HepG2 (cell line): ENCODE measurements around the gene NPDC1. TPM values are rescaled to one million over a fixed set of nuclear protein-coding genes. Genes with fewer than 3 reads are reported as not detected.
A peak's percentile ranks its signal among the peaks of the same experiment; 100 is the strongest.

ENCODE experiments used
- CBX2 ChIP-seq, 2 experiments: fragments of 200-600 bp in 1 of 2; sonication (generic); formaldehyde crosslinking in 1 of 2; IDR thresholded peaks; 2 replicates each; pipeline versions ENCODE4 v1.7.0 to v1.8.1; 2018 to 2022; ENCODE audit warnings: low read depth in 2 of 2, low read length in 1 of 2, mild to moderate bottlenecking in 1 of 2, missing genetic modification reagents in 1 of 2
- CCDC6 ChIP-seq: sonication (generic); formaldehyde crosslinking; IDR thresholded peaks from 2 replicates; pipeline ENCODE4 v1.8.1; 2022; ENCODE audit warnings: mild to moderate bottlenecking, missing genetic modification reagents, moderate library complexity
- GABPB1 ChIP-seq: IDR thresholded peaks from 2 replicates; pipeline ENCODE4 v1.6.1; 2016; ENCODE audit warnings: mild to moderate bottlenecking, missing genetic modification reagents, moderate library complexity, missing compliant biosample characterization
- GATAD2A ChIP-seq: IDR thresholded peaks from 2 replicates; pipeline ENCODE4 v1.6.1; 2016
- HES4 ChIP-seq: sonication (generic); formaldehyde crosslinking; IDR thresholded peaks from 2 replicates; pipeline ENCODE4 v1.9.0; 2021; ENCODE audit warnings: mild to moderate bottlenecking, missing genetic modification reagents, borderline replicate concordance
- HIVEP1 ChIP-seq: sonication (generic); formaldehyde crosslinking; IDR thresholded peaks from 2 replicates; pipeline ENCODE4 v1.4.0; 2020; ENCODE audit warnings: mild to moderate bottlenecking, missing genetic modification reagents
- MIER3 ChIP-seq: IDR thresholded peaks from 2 replicates; pipeline ENCODE4 v1.6.1; 2016; ENCODE audit warnings: missing compliant biosample characterization, borderline replicate concordance
- MIXL1 ChIP-seq: IDR thresholded peaks from 2 replicates; pipeline ENCODE4 v1.6.1; 2016
- MXI1 ChIP-seq: IDR thresholded peaks from 3 replicates; pipeline ENCODE4 v1.6.1; 2012; ENCODE audit warnings: low read depth, low read length, inconsistent platforms, borderline replicate concordance
- RAD21 ChIP-seq: fragments of 450-650 bp; formaldehyde crosslinking; IDR thresholded peaks from 2 replicates; pipeline ENCODE4 v1.5.0; 2020; ENCODE audit warnings: mild to moderate bottlenecking
- SALL1 ChIP-seq: sonication (generic); formaldehyde crosslinking; IDR thresholded peaks from 2 replicates; pipeline ENCODE4 v1.8.0; 2022; ENCODE audit warnings: mild to moderate bottlenecking, missing genetic modification reagents
- SP4 ChIP-seq: sonication (generic); formaldehyde crosslinking; IDR thresholded peaks from 2 replicates; pipeline ENCODE4 v1.8.1; 2023; ENCODE audit warnings: mild to moderate bottlenecking, missing genetic modification reagents
- SPEN ChIP-seq: sonication (generic); formaldehyde crosslinking; IDR thresholded peaks from 2 replicates; pipeline ENCODE4 v1.5.1; 2020; ENCODE audit warnings: low read depth, mild to moderate bottlenecking, missing genetic modification reagents
- SUZ12 ChIP-seq: fragments of 150-350 bp; IDR thresholded peaks from 2 replicates; pipeline ENCODE4 v1.6.1; 2014; ENCODE audit warnings: low read depth, low read length
- ZFP82 ChIP-seq: sonication (generic); formaldehyde crosslinking; IDR thresholded peaks from 2 replicates; pipeline ENCODE4 v1.5.1; 2020; ENCODE audit warnings: mild to moderate bottlenecking, missing genetic modification reagents, borderline replicate concordance
- ZNF10 ChIP-seq: sonication (generic); formaldehyde crosslinking; IDR thresholded peaks from 2 replicates; pipeline ENCODE4 v1.4.0; 2020; ENCODE audit warnings: mild to moderate bottlenecking, low read depth, missing genetic modification reagents, borderline replicate concordance
- ZNF143 ChIP-seq: sonication (generic); formaldehyde crosslinking; IDR thresholded peaks from 2 replicates; pipeline ENCODE4 v1.4.0; 2020; ENCODE audit warnings: missing genetic modification reagents
- ZNF253 ChIP-seq: sonication (generic); formaldehyde crosslinking; IDR thresholded peaks from 2 replicates; pipeline ENCODE4 v1.8.0; 2022; ENCODE audit warnings: mild to moderate bottlenecking, missing genetic modification reagents, borderline replicate concordance
- ZNF501 ChIP-seq: sonication (generic); formaldehyde crosslinking; IDR thresholded peaks from 2 replicates; pipeline ENCODE4 v1.5.1; 2020; ENCODE audit warnings: mild to moderate bottlenecking, moderate library complexity, missing genetic modification reagents
- ZNF850 ChIP-seq: sonication (generic); formaldehyde crosslinking; conservative IDR thresholded peaks from 2 replicates; pipeline ENCODE4 v1.9.0; 2021; ENCODE audit warnings: mild to moderate bottlenecking, missing genetic modification reagents
- ZSCAN20 ChIP-seq: sonication (generic); formaldehyde crosslinking; IDR thresholded peaks from 2 replicates; pipeline ENCODE4 v1.4.0; 2020; ENCODE audit warnings: missing genetic modification reagents, mild to moderate bottlenecking, borderline replicate concordance
- ZSCAN29 ChIP-seq: sonication (generic); formaldehyde crosslinking; conservative IDR thresholded peaks from 2 replicates; pipeline ENCODE4 v1.4.0; 2020; ENCODE audit warnings: mild to moderate bottlenecking, missing genetic modification reagents
- polyA plus RNA-seq, 8 experiments: library from polyadenylated mRNA; depleted of rRNA in 3 of 8; stranded (reverse) in 7 of 8; unstranded in 1 of 8; fragments of >200 nt; fragmentation: Illumina TruSeq in 4 of 8; extraction: Trizol in 4 of 8; gene quantifications; 2 replicates each; pipeline versions ENCODE4 v1.2.1 to v1.2.3, GENCODE V29; 2011 to 2016; ENCODE audit warnings: low read depth in 4 of 8, missing spikeins in 1 of 8, mixed read lengths in 1 of 8; ENCODE audit not compliant: insufficient read depth in 1 of 8
- total RNA-seq, 5 experiments: library from RNA; depleted of rRNA; stranded (reverse); fragments of >200 nt; fragmentation: Illumina TruSeq; extraction: Trizol; gene quantifications; 2 replicates each; pipeline ENCODE4 v1.2.3, GENCODE V29; 2016; ENCODE audit warnings: low read depth in 1 of 5
- TF ChIP-seq, protein P1 (sequence below): sonication (generic); formaldehyde crosslinking; IDR thresholded peaks from 2 replicates; pipeline ENCODE4 v1.4.0; 2020; ENCODE audit warnings: missing genetic modification reagents
- TF ChIP-seq, protein P2 (sequence below): sonication (generic); formaldehyde crosslinking; IDR thresholded peaks from 2 replicates; pipeline ENCODE4 v1.4.0; 2020; ENCODE audit warnings: missing genetic modification reagents
- TF ChIP-seq, protein P3 (sequence below): sonication (generic); IDR thresholded peaks from 2 replicates; pipeline ENCODE4 v1.6.1; 2016; ENCODE audit warnings: low read depth, borderline replicate concordance

NPDC1 gene
- total and polyA plus RNA-seq, 2 of the 13 experiments (the other 11 are each of a cell fraction or from before 2014, with no cell fraction given), result 0.84 to 5.4 TPM

DNA sequence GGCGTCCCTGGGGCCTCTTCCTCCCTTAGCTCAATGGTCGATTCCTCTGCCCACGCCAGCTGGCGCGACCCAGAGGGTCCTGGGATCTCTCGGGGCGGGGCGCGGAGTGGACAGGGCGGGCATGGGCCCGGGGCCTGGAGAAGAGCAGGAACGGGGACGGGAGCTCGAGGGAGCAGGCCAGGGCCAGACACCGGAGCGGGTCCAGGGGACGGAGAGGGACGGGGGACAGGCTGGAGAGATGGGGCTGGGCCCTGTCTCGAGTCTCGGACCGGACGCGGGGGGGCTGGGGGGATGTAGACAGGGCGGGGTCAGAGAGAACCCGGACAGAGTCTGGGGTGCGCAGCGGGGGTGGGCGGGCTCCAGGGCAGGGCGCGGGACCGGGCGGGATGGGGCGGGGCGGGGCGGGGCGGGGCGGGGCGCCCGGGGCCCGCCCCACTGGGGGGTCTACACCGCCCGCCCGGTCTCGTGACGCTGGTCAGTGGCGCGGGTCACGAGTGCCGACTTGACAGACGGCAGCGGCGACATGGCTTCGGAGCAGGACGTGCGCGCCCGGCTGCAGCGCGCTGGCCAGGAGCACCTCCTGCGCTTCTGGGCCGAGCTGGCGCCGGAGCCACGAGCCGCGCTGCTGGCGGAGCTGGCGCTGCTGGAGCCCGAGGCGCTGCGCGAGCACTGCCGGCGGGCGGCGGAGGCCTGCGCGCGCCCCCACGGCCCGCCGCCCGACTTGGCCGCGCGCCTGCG lies 31.2 kb upstream of the NPDC1 start, which contains the start of gene UAP1L1 (continued):
- TF ChIP-seq, protein P1, sequence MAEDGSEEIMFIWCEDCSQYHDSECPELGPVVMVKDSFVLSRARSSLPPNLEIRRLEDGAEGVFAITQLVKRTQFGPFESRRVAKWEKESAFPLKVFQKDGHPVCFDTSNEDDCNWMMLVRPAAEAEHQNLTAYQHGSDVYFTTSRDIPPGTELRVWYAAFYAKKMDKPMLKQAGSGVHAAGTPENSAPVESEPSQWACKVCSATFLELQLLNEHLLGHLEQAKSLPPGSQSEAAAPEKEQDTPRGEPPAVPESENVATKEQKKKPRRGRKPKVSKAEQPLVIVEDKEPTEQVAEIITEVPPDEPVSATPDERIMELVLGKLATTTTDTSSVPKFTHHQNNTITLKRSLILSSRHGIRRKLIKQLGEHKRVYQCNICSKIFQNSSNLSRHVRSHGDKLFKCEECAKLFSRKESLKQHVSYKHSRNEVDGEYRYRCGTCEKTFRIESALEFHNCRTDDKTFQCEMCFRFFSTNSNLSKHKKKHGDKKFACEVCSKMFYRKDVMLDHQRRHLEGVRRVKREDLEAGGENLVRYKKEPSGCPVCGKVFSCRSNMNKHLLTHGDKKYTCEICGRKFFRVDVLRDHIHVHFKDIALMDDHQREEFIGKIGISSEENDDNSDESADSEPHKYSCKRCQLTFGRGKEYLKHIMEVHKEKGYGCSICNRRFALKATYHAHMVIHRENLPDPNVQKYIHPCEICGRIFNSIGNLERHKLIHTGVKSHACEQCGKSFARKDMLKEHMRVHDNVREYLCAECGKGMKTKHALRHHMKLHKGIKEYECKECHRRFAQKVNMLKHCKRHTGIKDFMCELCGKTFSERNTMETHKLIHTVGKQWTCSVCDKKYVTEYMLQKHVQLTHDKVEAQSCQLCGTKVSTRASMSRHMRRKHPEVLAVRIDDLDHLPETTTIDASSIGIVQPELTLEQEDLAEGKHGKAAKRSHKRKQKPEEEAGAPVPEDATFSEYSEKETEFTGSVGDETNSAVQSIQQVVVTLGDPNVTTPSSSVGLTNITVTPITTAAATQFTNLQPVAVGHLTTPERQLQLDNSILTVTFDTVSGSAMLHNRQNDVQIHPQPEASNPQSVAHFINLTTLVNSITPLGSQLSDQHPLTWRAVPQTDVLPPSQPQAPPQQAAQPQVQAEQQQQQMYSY (CRISPR knock-in tag), result peak; percentile 63; the same call in 1 of the 2 replicates
- no peak for TF ChIP-seq ZSCAN29 (CRISPR knock-in tag)
- no peak for TF ChIP-seq CCDC6 (CRISPR knock-in tag)
- no peak for TF ChIP-seq MIER3
- TF ChIP-seq HES4 (CRISPR knock-in tag), result peak; percentile 41; the same call in 1 of the 2 replicates
- TF ChIP-seq, protein P2, sequence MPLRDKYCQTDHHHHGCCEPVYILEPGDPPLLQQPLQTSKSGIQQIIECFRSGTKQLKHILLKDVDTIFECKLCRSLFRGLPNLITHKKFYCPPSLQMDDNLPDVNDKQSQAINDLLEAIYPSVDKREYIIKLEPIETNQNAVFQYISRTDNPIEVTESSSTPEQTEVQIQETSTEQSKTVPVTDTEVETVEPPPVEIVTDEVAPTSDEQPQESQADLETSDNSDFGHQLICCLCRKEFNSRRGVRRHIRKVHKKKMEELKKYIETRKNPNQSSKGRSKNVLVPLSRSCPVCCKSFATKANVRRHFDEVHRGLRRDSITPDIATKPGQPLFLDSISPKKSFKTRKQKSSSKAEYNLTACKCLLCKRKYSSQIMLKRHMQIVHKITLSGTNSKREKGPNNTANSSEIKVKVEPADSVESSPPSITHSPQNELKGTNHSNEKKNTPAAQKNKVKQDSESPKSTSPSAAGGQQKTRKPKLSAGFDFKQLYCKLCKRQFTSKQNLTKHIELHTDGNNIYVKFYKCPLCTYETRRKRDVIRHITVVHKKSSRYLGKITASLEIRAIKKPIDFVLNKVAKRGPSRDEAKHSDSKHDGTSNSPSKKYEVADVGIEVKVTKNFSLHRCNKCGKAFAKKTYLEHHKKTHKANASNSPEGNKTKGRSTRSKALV, result peak; percentile 74
- no peak for TF ChIP-seq GATAD2A (CRISPR knock-in tag)
- TF ChIP-seq GABPB1 (CRISPR knock-in tag), result peak; percentile 33; the same call in 1 of the 2 replicates
- TF ChIP-seq ZNF501 (CRISPR knock-in tag), result no peak
- peak; percentile 29; the same call in 1 of the 2 replicates for TF ChIP-seq RAD21 (CRISPR knock-in tag)
- TF ChIP-seq ZNF10, result no peak
- TF ChIP-seq, protein P3, sequence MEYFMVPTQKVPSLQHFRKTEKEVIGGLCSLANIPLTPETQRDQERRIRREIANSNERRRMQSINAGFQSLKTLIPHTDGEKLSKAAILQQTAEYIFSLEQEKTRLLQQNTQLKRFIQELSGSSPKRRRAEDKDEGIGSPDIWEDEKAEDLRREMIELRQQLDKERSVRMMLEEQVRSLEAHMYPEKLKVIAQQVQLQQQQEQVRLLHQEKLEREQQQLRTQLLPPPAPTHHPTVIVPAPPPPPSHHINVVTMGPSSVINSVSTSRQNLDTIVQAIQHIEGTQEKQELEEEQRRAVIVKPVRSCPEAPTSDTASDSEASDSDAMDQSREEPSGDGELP, result peak; percentile 27; the same call in 1 of the 2 replicates
- TF ChIP-seq SALL1 (CRISPR knock-in tag), result no peak
- peak; percentile 47; the same call in 1 of the 2 replicates for TF ChIP-seq ZFP82 (CRISPR knock-in tag)
- TF ChIP-seq CBX2 (IDR thresholded peaks at IDR 0.05; ENCODE audit: low read depth, low read length), result no peak
- TF ChIP-seq CBX2 (CRISPR knock-in tag; IDR thresholded peaks at IDR 0.05; ENCODE audit: low read depth), result no peak
- TF ChIP-seq MIXL1 (CRISPR knock-in tag), result no peak
- TF ChIP-seq ZNF143, result no peak
- TF ChIP-seq ZNF850 (CRISPR knock-in tag), result no peak
- TF ChIP-seq HIVEP1 (CRISPR knock-in tag), result peak; percentile 66; the same call in 1 of the 2 replicates
- peak; percentile 39; the same call in 1 of the 2 replicates for TF ChIP-seq SP4 (CRISPR knock-in tag)
- TF ChIP-seq SUZ12, result no peak
- no peak for TF ChIP-seq ZNF253 (CRISPR knock-in tag)
- 0 out of 3 replicates have a peak, but pooled peaks have one; percentile 21 for TF ChIP-seq MXI1
- peak; percentile 21; the same call in 1 of the 2 replicates for TF ChIP-seq ZSCAN20 (CRISPR knock-in tag)
- peak; percentile 25; the same call in 1 of the 2 replicates for TF ChIP-seq SPEN
